ENCODE results near the gene GOLGA8A. TPM values are rescaled to one million over a fixed set of nuclear protein-coding genes. Genes with fewer than 3 reads are reported as not detected.

GOLGA8A gene
- total and polyA plus RNA-seq, 8 donors, result 4.4 to 72.3 (median 31.6) TPM

- no peaks in the 10 kb centered on the region for H3K27me3 ChIP-seq
- intact Hi-C loops (cut with DNase I; ENCODE audit: low total_unique reads), result no loop called here
- no peaks in the 10 kb centered on the region for H3K36me3 ChIP-seq
- H3K9me3 ChIP-seq, result no peaks in the 10 kb centered on the region
- H3K4me1 ChIP-seq, result no peaks in the 10 kb centered on the region
- no peak overlapping the region for H3K4me3 ChIP-seq
- DNase-seq, result no peak
- TF ChIP-seq EP300 (IDR thresholded peaks at IDR 0.05), result no peak
- no peak for TF ChIP-seq CTCF (IDR thresholded peaks at IDR 0.05)
- TF ChIP-seq POLR2A (IDR thresholded peaks at IDR 0.05), result no peak
- TF ChIP-seq POLR2AphosphoS5 (IDR thresholded peaks at IDR 0.05), result no peak
- WGBS, 5 donors, result 63 to 87% (median 70%) methylated on average over 9 of the region's 9 CpGs
- H3K27ac ChIP-seq, result no peak overlapping the region
Measured at GRCh38 chr15:34456658-34457057, 19.1 kb upstream of the GOLGA8A start.

DNA sequence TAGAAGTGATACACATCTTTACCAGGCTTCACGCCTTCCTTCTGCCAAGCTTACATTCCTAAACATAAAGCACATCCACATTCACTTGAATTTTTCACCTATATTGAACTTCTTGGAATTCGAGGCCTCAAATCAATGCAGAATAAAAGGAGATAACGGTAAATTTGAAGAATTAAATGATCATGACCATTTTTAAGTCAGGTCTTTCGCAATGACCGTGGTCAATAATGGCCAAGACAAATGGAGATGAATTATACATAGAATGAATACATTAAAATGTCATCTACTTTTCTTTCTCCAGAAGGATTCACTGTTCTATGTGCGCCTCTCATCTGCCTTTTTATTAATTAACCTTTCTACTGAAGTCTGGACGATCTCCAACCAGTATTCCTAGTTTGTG lies 5.3 kb upstream of the GOLGA8A start:
- 71 to 86% (median 80%) methylated on average over 7 of the region's 7 CpGs for WGBS, 5 donors
- Histone ChIP-seq H3K36me3 (no peaks in the 10 kb centered on the region), H3K4me3 (no peak overlapping the region), H3K4me1 (peaks cover 0 to 3% (median under 1%) of the 10 kb centered on the region in 4 donors), H3K27ac (no peak overlapping the region), H3K9me3 (no peaks in the 10 kb centered on the region), H3K27me3 (no peaks in the 10 kb centered on the region)
- TF ChIP-seq POLR2A (IDR thresholded peaks at IDR 0.05) (no peak), CTCF (IDR thresholded peaks at IDR 0.05) (no peak), EP300 (IDR thresholded peaks at IDR 0.05) (no peak), POLR2AphosphoS5 (IDR thresholded peaks at IDR 0.05) (no peak)
- no peak for DNase-seq
- intact Hi-C loops (cut with DNase I; ENCODE audit: low total_unique reads), result no loop called here

- WGBS, 5 donors, result 59 to 73% (median 66%) methylated on average over 5 of the region's 5 CpGs
- Histone ChIP-seq H3K27ac (no peak overlapping the region), H3K4me3 (no peak overlapping the region), H3K27me3 (peaks cover 0 to 9% (median 0%) of the 10 kb centered on the region in 3 donors), H3K9me3 (no peaks in the 10 kb centered on the region), H3K36me3 (peaks cover 0 to 2% (median 0%) of the 10 kb centered on the region in 4 donors), H3K4me1 (peaks cover 0 to 25% (median 15%) of the 10 kb centered on the region in 4 donors)
- TF ChIP-seq CTCF (IDR thresholded peaks at IDR 0.05) (no peak), EP300 (IDR thresholded peaks at IDR 0.05) (no peak), POLR2A (IDR thresholded peaks at IDR 0.05) (no peak), POLR2AphosphoS5 (IDR thresholded peaks at IDR 0.05) (no peak)
- intact Hi-C loops (cut with DNase I; ENCODE audit: low total_unique reads), result no loop called here
- DNase-seq, result no peak
Measured at GRCh38 chr15:34439878-34440277, 2.3 kb upstream of the GOLGA8A start.

GRCh38 chr15:34436956-34437442 lies 609 bp downstream of the GOLGA8A start:
- Histone ChIP-seq H3K4me1 (peaks cover 0 to 25% (median 15%) of the 10 kb centered on the region in 4 donors), H3K36me3 (peaks cover 0 to 27% (median 11%) of the 10 kb centered on the region in 4 donors), H3K4me3 (peak overlapping the region; percentile 65 to 81 (median 72)), H3K27ac (peak overlapping the region; percentile 20 to 74 (median 59)), H3K27me3 (peaks cover 0 to 9% (median 0%) of the 10 kb centered on the region in 3 donors), H3K9me3 (no peaks in the 10 kb centered on the region)
- TF ChIP-seq CTCF (IDR thresholded peaks at IDR 0.05) (no peak), POLR2A (IDR thresholded peaks at IDR 0.05) (no peak)
- intact Hi-C loops (cut with DNase I; ENCODE audit: low total_unique reads), result no loop called here
- 0 to 3% (median 1%) methylated on average over 24 to 70 of the region's 70 CpGs for WGBS, 5 donors
- DNase-seq, result peak; percentile 28 to 78
